Measurements from ENCODE around the gene FKBP5.

Gene FKBP5

DNA sequence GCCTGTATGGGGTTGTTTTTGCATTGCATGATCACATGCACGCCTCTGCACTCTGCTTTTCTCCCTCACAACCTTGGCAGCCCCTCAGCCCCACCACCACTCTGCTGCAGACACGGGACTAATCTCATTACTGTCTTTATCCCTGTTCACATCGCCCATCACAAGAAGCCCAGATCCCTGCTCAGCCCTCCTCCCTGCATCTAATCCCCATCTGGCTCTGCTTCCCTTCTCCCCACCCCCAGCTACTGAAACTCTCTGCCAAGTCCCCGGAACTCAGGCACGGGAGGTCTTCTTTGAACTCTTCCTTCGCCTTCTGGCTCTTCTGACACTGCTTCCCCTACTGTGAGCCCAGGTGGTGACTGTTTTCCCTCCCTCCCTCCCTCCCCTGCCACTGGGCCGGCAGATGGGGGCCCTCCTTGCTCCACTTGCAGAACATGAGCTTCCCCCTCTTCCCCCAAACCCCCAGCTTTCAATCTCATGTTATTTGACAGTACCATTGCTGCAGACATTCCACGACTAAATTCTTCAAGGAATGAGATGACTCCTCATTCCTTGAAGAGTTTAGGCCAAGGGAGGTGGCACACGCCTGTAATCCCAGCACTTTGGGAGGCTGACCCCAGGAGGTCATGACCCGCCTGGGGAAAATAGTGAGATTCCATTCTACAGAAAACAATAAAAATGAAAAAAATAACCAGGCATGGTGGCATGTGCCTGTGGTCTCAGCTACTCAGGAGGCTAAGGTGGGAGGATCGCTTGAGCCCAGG lies 154.1 kb downstream of the FKBP5 start:
- no peak for FAIRE-seq

DNA sequence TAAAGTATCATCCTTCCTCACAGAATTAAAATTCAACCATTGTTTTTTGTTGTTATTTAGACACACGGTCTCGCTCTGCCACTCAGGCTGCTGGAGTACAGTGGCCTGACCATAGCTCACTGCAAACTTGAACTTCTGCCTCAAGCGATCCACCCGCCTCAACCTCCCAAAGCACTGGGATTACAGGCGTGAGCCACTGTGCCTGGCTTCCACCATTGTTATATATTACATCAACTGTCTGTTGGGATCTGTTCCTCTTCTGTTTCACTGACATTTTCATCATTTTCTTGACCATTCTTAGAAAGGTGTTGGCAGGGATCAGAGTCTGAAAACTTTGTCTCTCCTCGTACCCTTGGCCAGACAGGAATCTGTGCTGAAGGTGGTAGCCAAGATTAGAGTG lies 154.7 kb downstream of the FKBP5 start:
- no peak for FAIRE-seq

DNA sequence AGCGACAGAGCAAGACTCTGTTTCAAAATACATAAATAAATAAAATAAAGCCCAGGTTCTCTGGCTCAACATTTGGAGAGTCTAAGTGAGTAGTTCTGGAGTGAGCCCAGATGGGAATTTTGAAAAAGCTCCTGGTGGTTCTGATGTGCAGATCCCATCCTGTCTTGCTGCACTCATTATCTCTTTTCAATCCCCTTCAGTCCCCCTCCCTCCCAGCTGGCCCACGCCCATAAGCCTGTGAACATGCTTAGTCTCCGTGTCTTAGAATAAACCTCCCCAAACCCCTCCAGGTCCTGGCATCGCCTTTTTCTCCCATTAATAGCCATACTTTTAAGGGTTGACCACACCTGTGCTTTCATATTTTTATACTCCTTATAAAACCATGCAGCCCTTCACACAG lies 156.6 kb downstream of the FKBP5 start:
- no peak for FAIRE-seq

DNA sequence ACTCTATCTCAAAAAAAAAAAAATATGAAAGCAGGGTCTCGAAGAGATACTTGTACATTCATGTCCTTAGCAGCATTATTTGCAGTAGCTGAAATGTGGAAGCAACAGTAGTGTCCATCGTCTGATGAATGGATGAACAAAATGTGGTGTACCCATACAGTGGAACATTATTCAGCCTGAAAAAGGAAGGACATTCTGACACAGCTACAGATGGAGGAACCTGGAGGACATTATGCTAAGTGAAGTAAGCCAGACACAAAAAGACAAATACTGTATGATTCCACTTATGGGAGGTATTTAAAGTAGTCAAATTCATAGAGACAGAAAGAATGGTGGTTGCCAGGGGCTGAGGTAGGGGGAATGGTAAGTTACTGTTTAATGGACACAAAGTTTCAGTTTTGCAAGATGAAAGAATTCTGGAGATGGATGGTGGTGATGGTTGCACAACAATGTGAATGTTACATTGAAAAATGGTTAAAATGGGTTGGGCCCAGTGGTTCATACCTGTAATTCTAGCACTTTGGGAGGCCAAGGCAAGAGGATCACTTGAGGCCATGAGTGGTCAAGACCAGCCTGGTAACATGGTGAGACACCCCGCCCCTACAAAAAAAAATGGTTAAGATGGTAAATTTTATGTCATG lies 164.2 kb downstream of the FKBP5 start:
- no peak for FAIRE-seq
